Body of pancreas (tissue), 4 donors: ENCODE data around the gene DRGX.

Experiments used
- POLR2A ChIP-seq, 3 donors: fragments of 450-650 bp; IDR thresholded peaks; one replicate each; pipeline ENCODE4 v1.6.1; 2016; ENCODE audit warnings: antibody characterized with exemption in 3 of 3, mild to moderate bottlenecking in 2 of 3
- TF ChIP-seq, protein P1 (sequence below), 7 experiments: fragments of 450-650 bp in 4 of 7; fragments of 200-600 bp in 3 of 7; sonication (generic) in 3 of 7; IDR thresholded peaks; one replicate each; pipeline ENCODE4 v1.5.1; 2016 to 2019; ENCODE audit warnings: antibody characterized with exemption in 7 of 7

GRCh38 chr10:49371967-49372366, 23.9 kb downstream of the DRGX start:
- no peak for TF ChIP-seq POLR2A (IDR thresholded peaks at IDR 0.05)
- TF ChIP-seq, protein P1, sequence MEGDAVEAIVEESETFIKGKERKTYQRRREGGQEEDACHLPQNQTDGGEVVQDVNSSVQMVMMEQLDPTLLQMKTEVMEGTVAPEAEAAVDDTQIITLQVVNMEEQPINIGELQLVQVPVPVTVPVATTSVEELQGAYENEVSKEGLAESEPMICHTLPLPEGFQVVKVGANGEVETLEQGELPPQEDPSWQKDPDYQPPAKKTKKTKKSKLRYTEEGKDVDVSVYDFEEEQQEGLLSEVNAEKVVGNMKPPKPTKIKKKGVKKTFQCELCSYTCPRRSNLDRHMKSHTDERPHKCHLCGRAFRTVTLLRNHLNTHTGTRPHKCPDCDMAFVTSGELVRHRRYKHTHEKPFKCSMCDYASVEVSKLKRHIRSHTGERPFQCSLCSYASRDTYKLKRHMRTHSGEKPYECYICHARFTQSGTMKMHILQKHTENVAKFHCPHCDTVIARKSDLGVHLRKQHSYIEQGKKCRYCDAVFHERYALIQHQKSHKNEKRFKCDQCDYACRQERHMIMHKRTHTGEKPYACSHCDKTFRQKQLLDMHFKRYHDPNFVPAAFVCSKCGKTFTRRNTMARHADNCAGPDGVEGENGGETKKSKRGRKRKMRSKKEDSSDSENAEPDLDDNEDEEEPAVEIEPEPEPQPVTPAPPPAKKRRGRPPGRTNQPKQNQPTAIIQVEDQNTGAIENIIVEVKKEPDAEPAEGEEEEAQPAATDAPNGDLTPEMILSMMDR (IDR thresholded peaks at IDR 0.05), result no peak
